PFSK-1 (cell line): ENCODE data around the gene IL15.

Source experiments
- FOXP2 ChIP-seq: optimal IDR thresholded peaks from 2 replicates; pipeline ENCODE3; 2011; ENCODE audit warnings: borderline replicate concordance, control low read depth, inconsistent platforms; ENCODE audit not compliant: insufficient read depth; ENCODE audit errors: extremely low read length, extremely low read depth
- POLR2AphosphoS5 ChIP-seq: IDR thresholded peaks from 2 replicates; pipeline ENCODE4 v1.6.1; 2012; ENCODE audit warnings: low read depth, mild to moderate bottlenecking, control low read depth, low read length, moderate library complexity
- SIN3A ChIP-seq: IDR thresholded peaks from 2 replicates; pipeline ENCODE4 v1.6.1; 2012; ENCODE audit warnings: mild to moderate bottlenecking, low read length, moderate library complexity, borderline replicate concordance; ENCODE audit not compliant: insufficient read depth
- TF ChIP-seq, protein P1 (sequence below), 2 experiments: IDR thresholded peaks; 2 replicates each; pipeline versions ENCODE4 v1.6.1 to v1.8.0; 2011 to 2012; ENCODE audit warnings: low read depth in 2 of 2, low read length in 2 of 2, control low read depth in 1 of 2, inconsistent platforms in 1 of 2, mild to moderate bottlenecking in 1 of 2, moderate library complexity in 1 of 2; ENCODE audit not compliant: insufficient read depth in 1 of 2

DNA sequence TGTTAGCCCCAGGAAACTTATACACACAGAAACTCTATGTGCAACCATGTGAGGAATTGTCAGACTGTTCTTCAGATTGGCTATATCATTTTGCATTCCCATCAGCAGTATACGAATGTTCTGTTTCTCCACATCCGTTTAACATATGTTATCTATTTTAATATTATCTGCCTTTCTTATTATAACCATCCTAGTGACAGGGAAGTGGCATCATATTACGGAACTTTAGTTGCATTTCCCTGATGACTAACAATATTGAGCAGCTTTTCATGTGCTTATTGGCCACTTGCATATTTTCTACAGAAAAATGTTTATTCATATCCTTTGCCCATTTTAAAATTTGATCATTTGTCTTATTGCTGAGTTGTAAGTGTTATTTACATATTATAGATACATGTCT, 36.5 kb upstream of the IL15 start:
- TF ChIP-seq, protein P1, sequence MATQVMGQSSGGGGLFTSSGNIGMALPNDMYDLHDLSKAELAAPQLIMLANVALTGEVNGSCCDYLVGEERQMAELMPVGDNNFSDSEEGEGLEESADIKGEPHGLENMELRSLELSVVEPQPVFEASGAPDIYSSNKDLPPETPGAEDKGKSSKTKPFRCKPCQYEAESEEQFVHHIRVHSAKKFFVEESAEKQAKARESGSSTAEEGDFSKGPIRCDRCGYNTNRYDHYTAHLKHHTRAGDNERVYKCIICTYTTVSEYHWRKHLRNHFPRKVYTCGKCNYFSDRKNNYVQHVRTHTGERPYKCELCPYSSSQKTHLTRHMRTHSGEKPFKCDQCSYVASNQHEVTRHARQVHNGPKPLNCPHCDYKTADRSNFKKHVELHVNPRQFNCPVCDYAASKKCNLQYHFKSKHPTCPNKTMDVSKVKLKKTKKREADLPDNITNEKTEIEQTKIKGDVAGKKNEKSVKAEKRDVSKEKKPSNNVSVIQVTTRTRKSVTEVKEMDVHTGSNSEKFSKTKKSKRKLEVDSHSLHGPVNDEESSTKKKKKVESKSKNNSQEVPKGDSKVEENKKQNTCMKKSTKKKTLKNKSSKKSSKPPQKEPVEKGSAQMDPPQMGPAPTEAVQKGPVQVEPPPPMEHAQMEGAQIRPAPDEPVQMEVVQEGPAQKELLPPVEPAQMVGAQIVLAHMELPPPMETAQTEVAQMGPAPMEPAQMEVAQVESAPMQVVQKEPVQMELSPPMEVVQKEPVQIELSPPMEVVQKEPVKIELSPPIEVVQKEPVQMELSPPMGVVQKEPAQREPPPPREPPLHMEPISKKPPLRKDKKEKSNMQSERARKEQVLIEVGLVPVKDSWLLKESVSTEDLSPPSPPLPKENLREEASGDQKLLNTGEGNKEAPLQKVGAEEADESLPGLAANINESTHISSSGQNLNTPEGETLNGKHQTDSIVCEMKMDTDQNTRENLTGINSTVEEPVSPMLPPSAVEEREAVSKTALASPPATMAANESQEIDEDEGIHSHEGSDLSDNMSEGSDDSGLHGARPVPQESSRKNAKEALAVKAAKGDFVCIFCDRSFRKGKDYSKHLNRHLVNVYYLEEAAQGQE (IDR thresholded peaks at IDR 0.05; ENCODE audit: insufficient read depth in 1 of 2, low read depth in 2 of 2, low read length in 2 of 2): no peak
- no peak for TF ChIP-seq FOXP2
- no peak for TF ChIP-seq POLR2AphosphoS5
- no peak for TF ChIP-seq SIN3A
